Endometrial microvascular endothelial cells (primary cell): ENCODE measurements around the gene SH3BGR. TPM values are rescaled to one million over a fixed set of nuclear protein-coding genes. Genes with fewer than 3 reads are reported as not detected.
"Not testable (repeated sequence)": the region's sequence is repeated elsewhere in the genome, so short reads cannot be mapped to it uniquely, and the experiment has no call there.

ENCODE experiments used
- in situ Hi-C: cut with HindIII; loops from 2 replicates; pipeline ENCODE4 v1.10.0; 2017; ENCODE audit warnings: low sequenced_read_pairs, low pct_unique_long_range_greater_than_20kb; ENCODE audit errors: inconsistent ontology term
- total RNA-seq: library from RNA; depleted of rRNA; stranded (reverse); fragments of >200 nt; gene quantifications from one replicate; pipeline ENCODE4 v1.2.3, GENCODE V29; 2015; ENCODE audit errors: inconsistent ontology term

SH3BGR gene
- total RNA-seq, 1 donor from 2014 or later: not detected

DNA sequence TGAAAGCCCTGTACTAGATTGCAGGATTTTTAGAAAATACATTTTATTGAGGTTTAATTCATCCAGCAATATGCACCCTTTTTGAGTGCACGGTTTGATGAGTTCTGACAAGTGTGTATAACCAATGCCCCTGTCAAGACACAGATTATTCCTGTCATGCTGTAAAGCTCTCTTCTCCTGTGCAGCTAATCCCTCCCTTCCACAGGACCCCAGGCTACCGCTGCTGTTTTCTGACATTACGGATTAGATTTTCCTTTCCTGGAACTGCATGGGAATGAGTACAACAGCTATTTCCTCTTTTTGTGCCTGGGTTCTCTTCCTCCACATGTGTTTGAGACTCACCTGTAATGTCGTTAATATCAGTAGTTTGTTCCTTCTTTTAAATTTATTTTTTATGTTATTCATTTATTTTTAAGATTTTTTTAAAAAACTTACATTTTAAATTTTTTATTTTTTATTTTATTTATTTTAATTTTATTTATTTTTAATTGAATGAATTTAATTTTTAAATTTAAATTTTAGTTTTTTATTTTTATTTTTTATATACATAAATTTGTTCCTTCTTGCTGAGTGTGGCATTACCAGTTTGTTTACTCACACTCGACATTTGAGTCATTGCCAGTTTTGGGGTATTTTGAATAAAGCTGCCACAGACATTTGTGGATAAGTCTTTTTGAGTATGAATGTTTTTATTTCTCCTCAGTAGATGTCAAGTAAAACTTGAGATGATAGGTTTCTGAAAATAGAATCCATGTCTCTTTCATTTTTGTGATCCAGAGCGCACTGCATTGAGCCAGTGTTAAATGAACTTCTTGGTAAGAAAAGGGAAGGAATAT, 82.0 kb downstream of the SH3BGR start:
- in situ Hi-C loops: no loop called here

DNA sequence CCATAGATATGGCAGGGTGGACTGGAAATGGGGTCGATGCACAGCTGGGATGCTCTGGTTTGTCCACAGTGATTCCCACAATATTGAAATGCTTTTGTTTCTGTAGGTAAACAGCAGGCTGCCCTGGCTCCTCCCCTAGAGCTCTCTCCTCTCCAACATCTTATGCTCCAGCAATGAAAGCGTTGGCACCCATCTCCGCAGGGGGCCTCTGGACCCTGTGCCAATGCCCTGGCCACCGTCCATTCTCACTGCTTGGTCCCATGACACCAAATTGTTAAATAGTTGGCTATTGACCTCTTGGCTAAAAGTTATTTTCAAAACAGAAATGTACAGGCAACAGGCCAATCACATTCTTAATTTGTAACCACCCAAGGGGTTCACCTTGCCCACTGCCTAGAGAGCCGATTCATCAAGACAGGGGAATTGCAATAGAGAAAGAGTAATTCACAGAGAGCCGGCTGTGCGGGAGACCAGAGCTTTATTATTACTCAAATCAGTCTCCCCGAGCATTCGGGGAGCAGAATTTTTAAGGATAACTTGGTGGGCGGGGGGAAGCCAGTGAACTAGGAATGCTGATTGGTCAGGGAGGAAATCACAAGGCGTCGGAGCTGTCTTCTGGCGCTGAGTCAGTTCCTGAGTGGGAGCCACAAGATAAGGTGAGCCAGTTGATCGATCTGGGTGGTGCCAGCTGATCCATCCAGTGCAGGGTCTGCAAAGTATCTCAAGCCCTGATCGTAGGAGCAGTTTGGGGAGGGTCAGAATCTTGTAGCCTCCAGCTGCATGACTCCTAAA, 84.1 kb downstream of the SH3BGR start:
- in situ Hi-C loops: no loop called here

DNA sequence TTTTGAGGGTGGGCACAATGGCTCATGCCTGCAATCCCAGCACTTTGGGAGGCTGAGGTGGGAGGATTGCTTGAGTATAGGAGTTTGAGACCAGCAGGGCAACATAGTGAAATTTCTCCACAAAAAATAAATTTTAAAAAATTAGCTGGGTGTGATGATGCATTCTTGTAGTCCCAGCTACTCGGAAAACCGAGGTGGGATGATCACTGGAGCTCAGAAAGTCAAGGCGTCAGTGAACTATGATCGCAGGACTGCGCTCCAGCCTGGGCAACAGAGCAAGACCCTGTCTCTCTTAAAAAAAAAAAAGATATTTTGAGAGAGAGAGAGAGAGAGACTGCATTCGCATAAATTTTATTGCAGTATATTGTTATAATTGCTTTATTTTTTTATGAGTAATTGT, 85.1 kb downstream of the SH3BGR start:
- in situ Hi-C loops: no loop called here

- in situ Hi-C loops: no loop called here
Observed at GRCh38 chr21:39537571-39537970, 85.8 kb downstream of the SH3BGR start.

- in situ Hi-C loops: no loop called here
Observed at GRCh38 chr21:39538453-39539042, 86.8 kb downstream of the SH3BGR start.

DNA sequence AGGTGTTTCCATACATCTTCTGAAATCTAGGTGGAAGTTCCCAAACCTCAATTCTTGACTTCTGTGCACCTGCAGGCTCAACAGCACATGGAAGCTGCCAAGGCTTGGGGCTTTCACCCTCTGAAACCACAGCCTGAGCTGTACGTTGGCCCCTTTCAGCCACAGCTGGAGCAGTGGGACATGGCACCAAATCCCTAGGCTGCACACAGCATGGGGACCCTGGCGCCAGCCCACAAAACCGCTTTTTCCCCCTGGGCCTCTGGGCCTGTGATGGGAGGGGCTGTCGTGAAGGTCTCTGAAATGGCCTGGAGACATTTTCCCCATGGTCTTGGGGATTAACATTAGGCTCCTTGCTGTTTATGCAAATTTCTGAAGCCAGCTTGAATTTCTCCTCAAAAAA, 88.6 kb downstream of the SH3BGR start:
- in situ Hi-C loops: not testable (repeated sequence)

GRCh38 chr21:39542736-39543135, 91.0 kb downstream of the SH3BGR start:
- in situ Hi-C loops: no loop called here

GRCh38 chr21:39546522-39546921, 94.8 kb downstream of the SH3BGR start:
- in situ Hi-C loops: no loop called here

GRCh38 chr21:39552856-39553255, 101.1 kb downstream of the SH3BGR start:
- in situ Hi-C loops: no loop called here

DNA sequence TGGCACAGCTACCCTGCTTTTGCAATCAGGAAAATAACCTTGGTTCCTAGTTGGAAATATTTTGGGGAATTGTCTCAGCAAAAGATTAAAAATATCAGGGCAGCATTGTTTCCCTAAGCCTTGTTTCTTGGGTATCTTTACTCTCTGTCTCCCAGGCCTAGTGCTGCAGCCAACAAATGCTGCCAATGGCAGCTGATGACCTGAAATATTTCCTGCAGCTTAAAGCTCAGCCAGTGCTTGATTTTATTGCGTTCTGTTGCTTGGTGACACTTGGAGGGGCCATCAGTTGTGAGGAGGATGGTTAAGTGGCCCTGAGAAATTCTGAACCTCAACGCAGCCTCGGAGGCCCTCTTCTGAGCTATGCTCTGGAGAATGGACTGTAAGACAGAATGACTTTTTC, 101.6 kb downstream of the SH3BGR start:
- in situ Hi-C loops: no loop called here

- in situ Hi-C loops: no loop called here
Observed at GRCh38 chr21:39555911-39556590, 104.3 kb downstream of the SH3BGR start.

DNA sequence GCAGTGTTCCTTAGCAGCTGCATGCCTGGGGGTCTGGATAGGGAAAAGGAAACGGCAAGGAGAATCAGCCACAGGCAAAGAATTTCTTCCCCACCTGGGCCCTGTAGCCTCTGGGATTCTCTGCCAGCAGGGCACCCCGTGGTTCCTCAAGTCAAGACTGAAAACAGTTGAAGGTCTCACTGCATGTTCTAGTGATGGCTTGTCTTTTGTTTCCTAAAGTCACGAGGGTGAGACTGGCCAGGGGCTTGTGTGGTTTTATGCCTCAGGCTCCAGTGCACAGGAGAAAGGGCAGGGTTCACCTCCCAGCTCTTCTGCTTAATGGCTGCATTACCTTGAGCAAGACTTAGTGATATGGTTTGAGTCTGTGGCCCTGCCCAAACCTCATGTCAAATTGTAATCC, 107.7 kb downstream of the SH3BGR start:
- in situ Hi-C loops: no loop called here

DNA sequence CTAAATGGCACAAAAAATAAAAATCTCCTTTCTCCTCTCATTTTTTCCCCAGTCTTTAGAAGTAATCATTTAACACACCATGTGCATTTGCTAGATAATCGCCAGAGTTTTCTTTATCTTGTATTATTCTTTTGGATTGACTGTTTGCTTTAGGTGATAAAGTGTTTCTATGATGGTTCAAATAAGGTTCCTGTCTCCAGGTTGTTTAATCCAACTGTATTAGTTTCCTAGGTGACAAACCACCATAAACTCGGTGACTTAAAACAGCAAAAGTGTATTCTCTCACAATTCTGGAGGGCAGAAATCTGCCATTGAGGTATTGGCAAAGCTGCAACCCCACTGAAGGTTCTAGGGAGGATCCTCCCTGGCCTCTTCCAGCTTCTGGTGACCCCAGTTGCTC, 109.4 kb downstream of the SH3BGR start:
- in situ Hi-C loops: no loop called here

DNA sequence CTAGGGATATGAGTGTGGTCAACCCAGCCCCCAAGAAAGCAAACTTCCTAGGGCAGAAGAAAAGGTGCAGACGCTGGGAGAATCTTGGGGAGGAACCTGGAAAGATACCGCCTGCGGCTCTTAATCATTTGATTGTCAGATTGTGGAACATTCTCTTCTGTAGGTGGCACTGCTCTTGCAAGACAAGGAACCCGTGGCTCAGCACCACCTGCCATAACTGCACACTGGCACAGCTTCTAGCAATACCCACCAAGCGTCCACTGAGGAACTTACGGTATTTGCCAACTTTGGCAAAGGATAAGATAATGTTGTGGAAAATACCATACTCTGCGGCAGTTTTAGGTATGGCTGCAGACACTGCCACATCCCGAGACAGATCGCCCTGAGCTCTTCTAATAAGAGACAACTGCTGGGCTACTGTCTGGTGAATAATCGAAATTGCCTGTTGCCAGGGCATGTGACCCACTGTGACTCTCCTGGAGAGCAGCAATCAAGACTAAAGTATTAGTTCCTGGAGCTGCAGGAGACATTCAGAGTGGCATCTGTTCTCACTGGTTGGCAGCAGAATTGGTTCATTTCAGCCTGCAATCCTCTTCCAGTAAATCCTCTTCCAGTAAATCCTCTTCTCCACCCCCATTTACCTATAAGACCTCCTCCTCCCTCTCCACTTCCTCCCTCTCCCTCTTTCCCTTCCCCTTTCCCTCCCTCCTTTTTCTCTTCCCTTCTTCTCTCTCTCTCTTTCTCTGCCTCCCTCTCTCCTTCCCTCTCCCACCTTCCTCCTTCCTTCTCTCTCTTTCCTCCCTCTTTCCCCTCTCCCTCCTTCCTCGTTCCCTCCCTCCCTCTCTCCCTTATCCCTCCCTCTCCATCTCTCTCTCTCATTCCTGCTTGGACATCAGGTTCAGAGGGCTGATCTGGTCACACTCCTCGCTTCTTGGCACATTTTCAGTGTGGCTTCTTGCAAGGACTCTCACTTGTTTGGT, 111.3 kb downstream of the SH3BGR start:
- in situ Hi-C loops: no loop called here

DNA sequence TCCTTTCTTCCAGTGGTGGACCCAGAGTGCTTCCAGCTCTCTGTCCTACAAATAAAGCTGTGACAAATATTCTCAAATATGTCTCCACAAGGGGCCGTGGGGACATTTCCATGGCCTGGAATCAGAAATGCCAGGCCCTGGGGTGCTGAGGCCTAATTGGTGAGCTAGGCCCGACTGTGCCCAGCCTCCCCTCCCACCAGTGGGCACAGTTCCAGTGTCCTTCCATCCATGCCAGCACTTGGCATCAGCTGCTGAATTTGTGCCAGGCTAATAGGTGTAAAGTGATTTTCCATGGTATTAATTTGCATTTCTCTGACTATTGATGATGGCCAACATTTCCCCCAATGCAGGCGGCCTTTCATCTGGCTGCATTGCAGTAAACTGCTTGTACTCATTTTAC, 112.4 kb downstream of the SH3BGR start:
- in situ Hi-C loops: no loop called here
